ENCODE data around the gene KRTAP12-1. TPM values are rescaled to one million over a fixed set of nuclear protein-coding genes. Genes with fewer than 3 reads are reported as not detected.

Gene KRTAP12-1
- total and polyA plus RNA-seq, 2 donors (not counting 1 experiment from before 2014, with no cell fraction given) = not detected

GRCh38 chr21:44637018-44637850, 44.7 kb downstream of the KRTAP12-1 start, which contains the start of gene KRTAP10-10:
Gene KRTAP10-10, plus strand, starts transcription at chr21:44637356. Its CDS starts 62 bp downstream, at chr21:44637418.
- DNase-seq (no peak), ATAC-seq (ENCODE audit: low read depth) (no peak)
- POLR2A ChIA-PET = interaction anchor here (0.6 kb wide), 1 partner anchor 143 kb away, joined by 13 read pairs; no protein-coding TSS in a partner anchor
- CTCF ChIA-PET = no interaction called here
- H3K4me1 ChIP-seq (ENCODE audit: control insufficient read depth in 2 of 2, insufficient read depth in 2 of 2, low read length in 2 of 2) = no peaks in the 10 kb centered on the region
- no peak within 1 kb of the TSS for H3K9ac ChIP-seq (ENCODE audit: low read length)
- no peaks in the 10 kb centered on the region for H3K36me3 ChIP-seq (replicated peaks in 1 of 2; ENCODE audit: control extremely low read depth in 1 of 2, control insufficient read depth in 1 of 2, extremely low read depth in 1 of 2, insufficient read depth in 2 of 2, low read length in 1 of 2)
- no peak for TF ChIP-seq CTCF (IDR thresholded peaks at IDR 0.05)
- TF ChIP-seq EZH2 (IDR thresholded peaks at IDR 0.05; ENCODE audit: borderline replicate concordance, insufficient read depth, low read depth, low read length, poor library complexity, severe bottlenecking) = no peak
- Mint-ChIP-seq H3K27me3 (peaks cover 31% of the 10 kb centered on the region), H3K4me1 (no peaks in the 10 kb centered on the region), H3K9me3 (ENCODE audit: insufficient read depth) (peaks cover 6% of the 10 kb centered on the region), H3K27ac (no peak within 1 kb of the TSS), H3K4me3 (no peak within 1 kb of the TSS)
- intact Hi-C loops (cut with micrococcal nuclease) = no loop called here
- no peak within 1 kb of the TSS for H3K4me3 ChIP-seq (ENCODE audit: control extremely low read depth in 1 of 5, extremely low read depth in 1 of 5, insufficient read depth in 1 of 5, low read depth in 2 of 5, low read length in 4 of 5)
- no peak within 1 kb of the TSS for H2AFZ ChIP-seq (ENCODE audit: insufficient read depth, low read depth, low read length, poor library complexity, severe bottlenecking)
- 72% methylated on average over 13 of the region's 21 CpGs for WGBS (ENCODE audit: insufficient coverage)
- peaks cover 0 to 18% (median 0%) of the 10 kb centered on the region in 4 experiments for H3K27me3 ChIP-seq (replicated peaks in 1 of 4; ENCODE audit: control extremely low read depth in 1 of 4, control insufficient read depth in 3 of 4, insufficient read depth in 4 of 4, low read length in 3 of 4)
- no peak within 1 kb of the TSS for H3K4me2 ChIP-seq (replicated peaks; ENCODE audit: low read depth, low read length, poor library complexity, severe bottlenecking)
- H3K27ac ChIP-seq (ENCODE audit: low read length in 2 of 2) = no peak within 1 kb of the TSS
- H4K20me1 ChIP-seq (ENCODE audit: control insufficient read depth, insufficient read depth, low read length, poor library complexity, severe bottlenecking) = no peaks in the 10 kb centered on the region
- H3K79me2 ChIP-seq (ENCODE audit: control insufficient read depth, insufficient read depth, low read length) = no peaks in the 10 kb centered on the region
- peaks cover 0 to 27% (median 11%) of the 10 kb centered on the region in 3 donors for H3K9me3 ChIP-seq (ENCODE audit: control extremely low read depth in 1 of 3, control insufficient read depth in 2 of 3, insufficient read depth in 1 of 3, low read length in 2 of 3)
